ENCODE results near the gene ITPR3. TPM values are rescaled to one million over a fixed set of nuclear protein-coding genes. Genes with fewer than 3 reads are reported as not detected.
A peak's percentile ranks its signal among the peaks of the same experiment; 100 is the strongest.

ITPR3 gene
- polyA plus RNA-seq, 1 of the 3 experiments (the other 2 are of a cell fraction), result 8.1 TPM

- peaks cover 34 to 47% of the 10 kb centered on the region in 2 experiments; a peak in 3 of 4 replicates for H3K4me1 ChIP-seq (ENCODE audit: control insufficient read depth in 1 of 2, insufficient read depth in 2 of 2, low read depth in 1 of 2, low read length in 1 of 2)
- no peak overlapping the region for H3K4me3 ChIP-seq (ENCODE audit: low read depth in 2 of 2, low read length in 1 of 2)
- H3K4me2 ChIP-seq, result peak overlapping the region; percentile 29; the same call in 1 of the 2 replicates
- no peaks in the 10 kb centered on the region for H3K9me2 ChIP-seq
- peak overlapping the region; percentile 28; the same call in 1 of the 2 replicates for H3K9ac ChIP-seq
- POLR2A ChIA-PET, result interaction anchor here (0.6 to 1.3 kb wide), 3 partner anchors 8 to 250 kb away, joined by 3 read pairs; partner anchors contain the start of gene UQCC2
- peaks cover 10% of the 10 kb centered on the region for H3F3A ChIP-seq (replicated peaks; ENCODE audit: insufficient read depth)
- peaks cover 5 to 24% of the 10 kb centered on the region in 2 experiments for H3K36me3 ChIP-seq (replicated peaks in 1 of 2; ENCODE audit: control insufficient read depth in 1 of 2, insufficient read depth in 2 of 2, low read length in 1 of 2)
- H3K27me3 ChIP-seq (ENCODE audit: insufficient read depth), result no peaks in the 10 kb centered on the region
- H3K79me2 ChIP-seq (ENCODE audit: insufficient read depth), result no peaks in the 10 kb centered on the region
- H3K9me3 ChIP-seq, result no peaks in the 10 kb centered on the region
- TF ChIP-seq RFX5 (IDR thresholded peaks at IDR 0.05; ENCODE audit: low read length) (no peak), POLR2AphosphoS5 (IDR thresholded peaks at IDR 0.05; ENCODE audit: low read depth, low read length) (no peak), NRF1 (IDR thresholded peaks at IDR 0.05; ENCODE audit: low read depth, low read length) (no peak), ELF1 (IDR thresholded peaks at IDR 0.05) (no peak), FOSL2 (IDR thresholded peaks at IDR 0.05; ENCODE audit: borderline replicate concordance, low read depth) (no peak), GATA2 (CRISPR knock-in tag; IDR thresholded peaks at IDR 0.05) (no peak; the same call in 1 of the 2 replicates), MXI1 (IDR thresholded peaks at IDR 0.05; ENCODE audit: low read depth, low read length) (0 out of 2 replicates have a peak, but pooled peaks have one; percentile 30)
- peak; percentile 47 for DNase-seq
- no peaks in the 10 kb centered on the region for H4K20me1 ChIP-seq (ENCODE audit: insufficient read depth)
- CTCF ChIA-PET, result interaction anchor here (1.0 to 2.9 kb wide), 9 partner anchors 8 to 104 kb away, joined by 3 to 11 read pairs (median 4); partner anchors contain the start of genes IP6K3 and UQCC2
- 51% methylated on average over 14 of the region's 19 CpGs for WGBS (ENCODE audit: low lambda C conversion rate)
- no peak overlapping the region for H2AFZ ChIP-seq (ENCODE audit: low read depth)
- H3K27ac ChIP-seq (ENCODE audit: low read depth in 2 of 2, low read length in 1 of 2), result peak overlapping the region; percentile 47 to 59; a peak in 3 of 4 replicates
These were observed 73.3 kb downstream of the ITPR3 start for GRCh38 chr6:33694401-33694931.

DNA sequence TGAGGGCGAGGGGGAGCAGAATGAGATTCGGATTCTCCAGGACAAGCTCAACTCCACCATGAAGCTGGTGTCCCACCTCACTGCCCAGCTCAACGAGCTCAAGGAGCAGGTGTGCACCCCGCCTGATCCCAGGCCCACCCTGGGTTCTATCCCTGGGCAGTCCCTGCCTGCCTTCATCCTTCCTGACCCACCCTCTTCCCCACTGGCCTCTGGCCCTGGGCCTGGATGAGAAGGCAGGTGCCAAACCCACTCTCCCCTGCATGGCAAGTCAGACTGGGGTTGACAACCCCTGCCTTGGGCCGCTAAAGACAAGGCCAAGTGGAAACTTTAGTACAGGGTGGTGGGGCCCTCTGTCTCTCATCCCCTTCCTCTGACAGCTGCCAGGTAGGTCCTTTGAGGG is 73.9 kb downstream of the ITPR3 start:
- WGBS (ENCODE audit: low lambda C conversion rate), result 93% methylated on average over 5 of the region's 5 CpGs
- Histone ChIP-seq H3K9ac (peak overlapping the region; percentile 28; the same call in 1 of the 2 replicates), H3K9me3 (no peaks in the 10 kb centered on the region), H3K79me2 (ENCODE audit: insufficient read depth) (no peaks in the 10 kb centered on the region), H3K4me2 (no peak overlapping the region), H3K27ac (ENCODE audit: low read depth in 2 of 2, low read length in 1 of 2) (peak overlapping the region; percentile 47 to 59; a peak in 3 of 4 replicates), H3K27me3 (ENCODE audit: insufficient read depth) (no peaks in the 10 kb centered on the region), H2AFZ (ENCODE audit: low read depth) (no peak overlapping the region), H3K4me1 (ENCODE audit: control insufficient read depth in 1 of 2, insufficient read depth in 2 of 2, low read depth in 1 of 2, low read length in 1 of 2) (peaks cover 34 to 47% of the 10 kb centered on the region in 2 experiments; a peak in 3 of 4 replicates), H3K9me2 (no peaks in the 10 kb centered on the region), H4K20me1 (ENCODE audit: insufficient read depth) (no peaks in the 10 kb centered on the region), H3F3A (replicated peaks; ENCODE audit: insufficient read depth) (peaks cover 10% of the 10 kb centered on the region), H3K36me3 (replicated peaks in 1 of 2; ENCODE audit: control insufficient read depth in 1 of 2, insufficient read depth in 2 of 2, low read length in 1 of 2) (peaks cover 5 to 28% of the 10 kb centered on the region in 2 experiments), H3K4me3 (ENCODE audit: low read depth in 2 of 2, low read length in 1 of 2) (no peak overlapping the region)
- CTCF ChIA-PET, result interaction anchor here (1.0 to 2.9 kb wide), 7 partner anchors 12 to 105 kb away, joined by 3 to 11 read pairs (median 6); partner anchors contain the start of gene UQCC2
- POLR2A ChIA-PET, result interaction anchor here (1.3 kb wide), 1 partner anchor 9 kb away, joined by 3 read pairs; no protein-coding TSS in a partner anchor
- TF ChIP-seq POLR2AphosphoS5 (IDR thresholded peaks at IDR 0.05; ENCODE audit: low read depth, low read length) (no peak), TEAD4 (IDR thresholded peaks at IDR 0.05; ENCODE audit: borderline replicate concordance, insufficient read depth) (no peak), ELF1 (IDR thresholded peaks at IDR 0.05) (no peak), SIN3A (IDR thresholded peaks at IDR 0.05; ENCODE audit: borderline replicate concordance, low read depth, low read length) (no peak), TAF1 (IDR thresholded peaks at IDR 0.05; ENCODE audit: borderline replicate concordance, low read depth, low read length) (no peak), MXI1 (IDR thresholded peaks at IDR 0.05; ENCODE audit: low read depth, low read length) (no peak), RFX5 (IDR thresholded peaks at IDR 0.05; ENCODE audit: low read length) (no peak), EP300 (IDR thresholded peaks at IDR 0.05; ENCODE audit: borderline replicate concordance in 1 of 2, low read depth in 1 of 2, low read length in 1 of 2) (no peak), IRF3 (IDR thresholded peaks at IDR 0.05; ENCODE audit: low read depth, low read length) (no peak), FOSL2 (IDR thresholded peaks at IDR 0.05; ENCODE audit: borderline replicate concordance, low read depth) (no peak), YY1 (IDR thresholded peaks at IDR 0.05; ENCODE audit: low read depth) (no peak), RAD21 (IDR thresholded peaks at IDR 0.05; ENCODE audit: low read length) (no peak), TCF12 (IDR thresholded peaks at IDR 0.05) (no peak), EZH2phosphoT487 (IDR thresholded peaks at IDR 0.05; ENCODE audit: borderline replicate concordance, low read depth) (no peak), MEF2A (IDR thresholded peaks at IDR 0.05; ENCODE audit: borderline replicate concordance, low read depth) (no peak), GABPA (IDR thresholded peaks at IDR 0.05; ENCODE audit: low read depth) (no peak)
- TF ChIP-seq, protein P1, sequence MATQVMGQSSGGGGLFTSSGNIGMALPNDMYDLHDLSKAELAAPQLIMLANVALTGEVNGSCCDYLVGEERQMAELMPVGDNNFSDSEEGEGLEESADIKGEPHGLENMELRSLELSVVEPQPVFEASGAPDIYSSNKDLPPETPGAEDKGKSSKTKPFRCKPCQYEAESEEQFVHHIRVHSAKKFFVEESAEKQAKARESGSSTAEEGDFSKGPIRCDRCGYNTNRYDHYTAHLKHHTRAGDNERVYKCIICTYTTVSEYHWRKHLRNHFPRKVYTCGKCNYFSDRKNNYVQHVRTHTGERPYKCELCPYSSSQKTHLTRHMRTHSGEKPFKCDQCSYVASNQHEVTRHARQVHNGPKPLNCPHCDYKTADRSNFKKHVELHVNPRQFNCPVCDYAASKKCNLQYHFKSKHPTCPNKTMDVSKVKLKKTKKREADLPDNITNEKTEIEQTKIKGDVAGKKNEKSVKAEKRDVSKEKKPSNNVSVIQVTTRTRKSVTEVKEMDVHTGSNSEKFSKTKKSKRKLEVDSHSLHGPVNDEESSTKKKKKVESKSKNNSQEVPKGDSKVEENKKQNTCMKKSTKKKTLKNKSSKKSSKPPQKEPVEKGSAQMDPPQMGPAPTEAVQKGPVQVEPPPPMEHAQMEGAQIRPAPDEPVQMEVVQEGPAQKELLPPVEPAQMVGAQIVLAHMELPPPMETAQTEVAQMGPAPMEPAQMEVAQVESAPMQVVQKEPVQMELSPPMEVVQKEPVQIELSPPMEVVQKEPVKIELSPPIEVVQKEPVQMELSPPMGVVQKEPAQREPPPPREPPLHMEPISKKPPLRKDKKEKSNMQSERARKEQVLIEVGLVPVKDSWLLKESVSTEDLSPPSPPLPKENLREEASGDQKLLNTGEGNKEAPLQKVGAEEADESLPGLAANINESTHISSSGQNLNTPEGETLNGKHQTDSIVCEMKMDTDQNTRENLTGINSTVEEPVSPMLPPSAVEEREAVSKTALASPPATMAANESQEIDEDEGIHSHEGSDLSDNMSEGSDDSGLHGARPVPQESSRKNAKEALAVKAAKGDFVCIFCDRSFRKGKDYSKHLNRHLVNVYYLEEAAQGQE (IDR thresholded peaks at IDR 0.05; ENCODE audit: low read depth, low read length), result no peak
- TF ChIP-seq, protein P2, sequence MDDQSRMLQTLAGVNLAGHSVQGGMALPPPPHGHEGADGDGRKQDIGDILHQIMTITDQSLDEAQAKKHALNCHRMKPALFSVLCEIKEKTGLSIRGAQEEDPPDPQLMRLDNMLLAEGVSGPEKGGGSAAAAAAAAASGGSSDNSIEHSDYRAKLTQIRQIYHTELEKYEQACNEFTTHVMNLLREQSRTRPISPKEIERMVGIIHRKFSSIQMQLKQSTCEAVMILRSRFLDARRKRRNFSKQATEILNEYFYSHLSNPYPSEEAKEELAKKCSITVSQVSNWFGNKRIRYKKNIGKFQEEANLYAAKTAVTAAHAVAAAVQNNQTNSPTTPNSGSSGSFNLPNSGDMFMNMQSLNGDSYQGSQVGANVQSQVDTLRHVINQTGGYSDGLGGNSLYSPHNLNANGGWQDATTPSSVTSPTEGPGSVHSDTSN (IDR thresholded peaks at IDR 0.05), result no peak
- DNase-seq, result peak; percentile 23
